H1 (cell line): Measurements from ENCODE around the gene ARID2. TPM values are rescaled to one million over a fixed set of nuclear protein-coding genes. Genes with fewer than 3 reads are reported as not detected.

Source experiments
- CTCF ChIA-PET: fragments of 300-600 bp; sonication (Branson Sonifier 250); formaldehyde crosslinking; loops from one replicate; lab custom pipeline; 2021; ENCODE audit not compliant: partially characterized antibody; lab: Charles Lee
- POLR2A ChIA-PET: fragments of 300-600 bp; sonication (Branson Sonifier 250); formaldehyde crosslinking; loops from one replicate; lab custom pipeline; 2021; ENCODE audit warnings: inconsistent platforms; ENCODE audit not compliant: partially characterized antibody; lab: Charles Lee
- DNase-seq, 2 experiments: peaks; one replicate each; pipeline versions ENCODE4 v3.0.0 to v3.0.0-alpha.2; 2010 to 2022; ENCODE audit warnings: low spot score in 2 of 2, low read depth in 1 of 2, mixed read lengths in 1 of 2
- FAIRE-seq: peaks from 2 replicates; lab custom pipeline; 2011; peaks lifted over from hg19 to GRCh38; lab: Jason Lieb, UNC
- H2AFZ ChIP-seq: 2 replicates; pipeline ENCODE4 v1.8.1; 2012; ENCODE audit warnings: low read length, inconsistent platforms
- H2AK5ac ChIP-seq: 2 replicates; pipeline ENCODE4 v1.6.1; 2013; ENCODE audit warnings: low read depth, low read length
- H2BK120ac ChIP-seq: replicated peaks from 2 replicates; pipeline ENCODE3; 2013; ENCODE audit warnings: low read depth, low read length, inconsistent platforms
- H2BK12ac ChIP-seq: 2 replicates; pipeline ENCODE4 v1.6.1; 2013; ENCODE audit warnings: low read depth, low read length
- H2BK15ac ChIP-seq: 2 replicates; pipeline ENCODE4 v1.6.1; 2013; ENCODE audit warnings: low read length
- H2BK20ac ChIP-seq: 2 replicates; pipeline ENCODE4 v1.6.1; 2013; ENCODE audit warnings: low read length
- H2BK5ac ChIP-seq: 2 replicates; pipeline ENCODE4 v1.6.1; 2013; ENCODE audit warnings: low read depth, low read length
- H3K14ac ChIP-seq: 2 replicates; pipeline ENCODE4 v1.6.1; 2013; ENCODE audit warnings: inconsistent platforms; ENCODE audit not compliant: insufficient read length
- H3K18ac ChIP-seq: 2 replicates; pipeline ENCODE4 v1.6.1; 2013; ENCODE audit warnings: low read length; ENCODE audit errors: extremely low read depth
- H3K23ac ChIP-seq: 2 replicates; pipeline ENCODE4 v1.6.1; 2013; ENCODE audit warnings: inconsistent platforms; ENCODE audit not compliant: insufficient read length
- H3K23me2 ChIP-seq: 2 replicates; pipeline ENCODE4 v1.6.1; 2013; ENCODE audit warnings: low read depth, low read length
- H3K27ac ChIP-seq: 2 replicates; pipeline ENCODE4 v1.6.1; 2011; ENCODE audit warnings: low read depth, low read length, inconsistent platforms
- H3K27me3 ChIP-seq, 4 experiments: replicated peaks in 1 of 4; 1 replicate in 1 of 4; 2 replicates in 3 of 4; pipeline versions ENCODE4 v1.6.1 to v1.8.1; 2011 to 2013; ENCODE audit warnings: low read length in 3 of 4, mild to moderate bottlenecking in 3 of 4, inconsistent platforms in 2 of 4, mixed read lengths in 2 of 4, moderate library complexity in 1 of 4; ENCODE audit not compliant: control insufficient read depth in 3 of 4, insufficient read depth in 3 of 4; ENCODE audit errors: extremely low read depth in 1 of 4
- H3K36me3 ChIP-seq, 4 experiments: 2 replicates each; pipeline versions ENCODE4 v1.6.1 to v1.8.1; 2011 to 2013; ENCODE audit warnings: mild to moderate bottlenecking in 4 of 4, low read length in 3 of 4, moderate library complexity in 2 of 4, control low read depth in 1 of 4, inconsistent platforms in 1 of 4; ENCODE audit not compliant: insufficient read depth in 4 of 4, control insufficient read depth in 2 of 4
- H3K4ac ChIP-seq: replicated peaks from 2 replicates; pipeline ENCODE3; 2013; ENCODE audit warnings: low read length, low read depth, mixed read lengths, inconsistent platforms; ENCODE audit not compliant: insufficient read length
- H3K4me1 ChIP-seq, 4 experiments: replicated peaks in 1 of 4; 1 replicate in 1 of 4; 2 replicates in 3 of 4; pipeline versions ENCODE4 v1.6.1 to v1.8.1; 2011 to 2013; ENCODE audit warnings: low read length in 3 of 4, inconsistent platforms in 2 of 4, mixed read lengths in 1 of 4; ENCODE audit not compliant: insufficient read depth in 4 of 4, control insufficient read depth in 3 of 4
- H3K4me2 ChIP-seq, 2 experiments: 2 replicates each; pipeline versions ENCODE4 v1.6.1 to v1.8.1; 2011 to 2013; ENCODE audit warnings: low read depth in 2 of 2, low read length in 2 of 2, control low read depth in 1 of 2, inconsistent platforms in 1 of 2, mild to moderate bottlenecking in 1 of 2; ENCODE audit not compliant: insufficient read depth in 1 of 2
- H3K4me3 ChIP-seq, 4 experiments: fragments of 200-600, 300-600 bp in 1 of 4; sonication (generic), shearing (Covaris generic), sonication (Bioruptor Twin) in 1 of 4; 2 replicates each; pipeline versions ENCODE4 v1.5.1 to v1.8.1; 2011 to 2016; ENCODE audit warnings: low read length in 4 of 4, low read depth in 3 of 4, control low read depth in 2 of 4, inconsistent platforms in 2 of 4, mild to moderate bottlenecking in 2 of 4, mixed read lengths in 1 of 4, moderate library complexity in 1 of 4; ENCODE audit not compliant: insufficient read depth in 2 of 4; ENCODE audit errors: extremely low read depth in 1 of 4
- H3K56ac ChIP-seq: replicated peaks from 2 replicates; pipeline ENCODE3; 2013; ENCODE audit warnings: low read depth, mild to moderate bottlenecking, mixed read lengths, low read length, inconsistent platforms; ENCODE audit not compliant: insufficient read length
- H3K79me1 ChIP-seq: 2 replicates; pipeline ENCODE4 v1.6.1; 2013; ENCODE audit warnings: low read depth, low read length, control low read depth
- H3K79me2 ChIP-seq, 2 experiments: 2 replicates each; pipeline versions ENCODE4 v1.6.1 to v1.8.1; 2012 to 2013; ENCODE audit warnings: low read length in 2 of 2, mild to moderate bottlenecking in 2 of 2, inconsistent platforms in 1 of 2; ENCODE audit not compliant: insufficient read depth in 2 of 2, control insufficient read depth in 1 of 2
- H3K9ac ChIP-seq, 4 experiments: replicated peaks in 1 of 4; 1 replicate in 1 of 4; 2 replicates in 3 of 4; pipeline versions ENCODE4 v1.6.1 to v1.8.1; 2011 to 2013; ENCODE audit warnings: low read depth in 3 of 4, low read length in 3 of 4, control low read depth in 2 of 4, mild to moderate bottlenecking in 2 of 4, moderate library complexity in 2 of 4, inconsistent platforms in 1 of 4; ENCODE audit errors: extremely low read depth in 1 of 4
- H3K9me3 ChIP-seq, 2 experiments: 2 replicates each; pipeline versions ENCODE4 v1.6.1 to v1.8.1; 2012 to 2013; ENCODE audit warnings: mild to moderate bottlenecking in 2 of 2, moderate library complexity in 2 of 2, control low read depth in 1 of 2, inconsistent platforms in 1 of 2, low read depth in 1 of 2, low read length in 1 of 2, mixed read lengths in 1 of 2; ENCODE audit not compliant: insufficient read depth in 2 of 2
- H4K20me1 ChIP-seq, 2 experiments: replicated peaks in 1 of 2; 2 replicates each; pipeline versions ENCODE3 to v1.8.1; 2011 to 2013; ENCODE audit warnings: inconsistent platforms in 2 of 2, low read length in 2 of 2, mild to moderate bottlenecking in 1 of 2; ENCODE audit not compliant: insufficient read depth in 2 of 2, control insufficient read depth in 1 of 2
- H4K5ac ChIP-seq: 2 replicates; pipeline ENCODE4 v1.6.1; 2013; ENCODE audit warnings: low read length, low read depth, mixed read lengths, inconsistent platforms; ENCODE audit not compliant: insufficient read length
- H4K8ac ChIP-seq: 2 replicates; pipeline ENCODE4 v1.8.0; 2013; ENCODE audit warnings: mild to moderate bottlenecking, moderate library complexity, low read length, inconsistent platforms; ENCODE audit not compliant: insufficient read depth; ENCODE audit errors: extremely low read depth
- H4K91ac ChIP-seq: replicated peaks from 2 replicates; pipeline ENCODE3; 2013; ENCODE audit warnings: low read length, mixed read lengths, inconsistent platforms; ENCODE audit not compliant: insufficient read length
- BCL11A ChIP-seq, 2 experiments: IDR thresholded peaks; one replicate each; pipeline ENCODE4 v1.6.1; 2011; ENCODE audit warnings: low read depth in 2 of 2, low read length in 2 of 2, mild to moderate bottlenecking in 2 of 2
- BRCA1 ChIP-seq: IDR thresholded peaks from 2 replicates; pipeline ENCODE4 v1.6.1; 2012; ENCODE audit warnings: low read depth, low read length, improper control_type of control experiment
- CBX8 ChIP-seq: fragments of 300-800, 300-1000 bp; sonication (generic); IDR thresholded peaks from 2 replicates; pipeline ENCODE4 v1.7.1; 2016; ENCODE audit warnings: low read depth, low read length, borderline replicate concordance
- CHD1 ChIP-seq: IDR thresholded peaks from 2 replicates; pipeline ENCODE4 v1.6.1; 2012; ENCODE audit warnings: low read depth, low read length, improper control_type of control experiment
- CREB1 ChIP-seq: IDR thresholded peaks from 2 replicates; pipeline ENCODE4 v1.6.1; 2012; ENCODE audit warnings: inconsistent platforms
- CTBP2 ChIP-seq: IDR thresholded peaks from 2 replicates; pipeline ENCODE4 v1.7.0; 2011; ENCODE audit warnings: borderline replicate concordance, mild to moderate bottlenecking, moderate library complexity, mixed read lengths, low read length; ENCODE audit not compliant: insufficient read depth, insufficient read length
- JUND ChIP-seq: IDR thresholded peaks from 2 replicates; pipeline ENCODE4 v1.6.1; 2011; ENCODE audit warnings: mild to moderate bottlenecking, improper control_type of control experiment, low read length
- KDM5A ChIP-seq: fragments of 200-600 bp; IDR thresholded peaks from 2 replicates; pipeline ENCODE4 v1.7.1; 2012; ENCODE audit warnings: mild to moderate bottlenecking, low read length, inconsistent platforms, mixed read lengths
- POLR2AphosphoS5 ChIP-seq: IDR thresholded peaks from 2 replicates; pipeline ENCODE4 v1.6.1; 2011; ENCODE audit warnings: low read depth, low read length
- POU5F1 ChIP-seq: IDR thresholded peaks from 2 replicates; pipeline ENCODE4 v1.6.1; 2011; ENCODE audit warnings: low read depth, mild to moderate bottlenecking, low read length, moderate library complexity
- RAD21 ChIP-seq, 2 experiments: IDR thresholded peaks in 1 of 2; conservative IDR thresholded peaks in 1 of 2; 2 replicates each; pipeline ENCODE4 v1.6.1; 2011; ENCODE audit warnings: low read depth in 2 of 2, low read length in 2 of 2, improper control_type of control experiment in 1 of 2, inconsistent platforms in 1 of 2, mild to moderate bottlenecking in 1 of 2, moderate library complexity in 1 of 2
- RXRA ChIP-seq: IDR thresholded peaks from 2 replicates; pipeline ENCODE4 v1.6.1; 2011; ENCODE audit warnings: low read depth, mild to moderate bottlenecking, low read length, moderate library complexity; ENCODE audit not compliant: insufficient read depth
- SIRT6 ChIP-seq: IDR thresholded peaks from one replicate; pipeline ENCODE4 v1.7.1; 2012; ENCODE audit warnings: low read length, inconsistent platforms
- TAF1 ChIP-seq: IDR thresholded peaks from 2 replicates; pipeline ENCODE4 v1.6.1; 2011; ENCODE audit warnings: mild to moderate bottlenecking, low read depth, low read length
- TBP ChIP-seq: IDR thresholded peaks from 2 replicates; pipeline ENCODE4 v1.6.1; 2011; ENCODE audit warnings: low read depth, low read length, improper control_type of control experiment
- TEAD4 ChIP-seq: IDR thresholded peaks from 2 replicates; pipeline ENCODE4 v1.6.1; 2012; ENCODE audit warnings: low read depth, low read length, inconsistent platforms, mixed read lengths
- polyA plus RNA-seq, 7 experiments: library from polyadenylated mRNA; depleted of rRNA in 3 of 7; stranded (reverse) in 5 of 7; unstranded in 2 of 7; fragments of >200 nt in 5 of 7; fragments of 200-250 nt in 2 of 7; gene quantifications; 1 replicate in 5 of 7; 2 replicates in 1 of 7; 4 replicates in 1 of 7; pipeline versions ENCODE4 v1.2.1 to v1.2.3, GENCODE V29; 2011 to 2013; ENCODE audit warnings: missing spikeins in 2 of 7, mixed read lengths in 2 of 7
- total RNA-seq: library from RNA; stranded (reverse); fragmentation: NEBNext Ultra II Directional; extraction: Animal tissue kit (Norgen Biotek cat#: 25700); gene quantifications from 2 replicates; pipeline ENCODE4 v1.2.1, GENCODE V29; 2021

The ARID2 gene
- total and polyA plus RNA-seq, 2 of the 8 experiments (the other 6 are each of a cell fraction or from before 2014, with no cell fraction given): 32.0 to 45.2 TPM

DNA sequence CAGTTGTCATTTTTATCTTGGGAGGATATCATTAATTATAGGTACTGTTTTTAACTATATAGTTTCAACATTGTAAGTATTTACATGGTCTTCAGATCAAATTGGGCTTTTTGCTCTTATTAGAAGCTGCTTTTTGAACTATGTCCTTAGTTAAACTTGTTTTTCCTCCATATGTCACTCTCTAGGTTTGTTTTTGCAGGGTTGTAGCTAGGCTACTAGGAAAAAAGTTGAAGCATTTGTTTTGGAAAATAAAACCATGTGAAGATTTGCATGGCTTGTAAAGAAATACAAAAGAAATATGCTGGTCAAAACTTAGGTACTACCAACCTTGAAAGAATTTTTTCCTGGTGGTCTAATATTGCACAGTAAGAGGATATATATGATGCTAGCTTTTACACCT is 3.4 kb downstream of the ARID2 start:
- DNase-seq: no peak
- no peak for FAIRE-seq
- Histone ChIP-seq H2AFZ (no peak overlapping the region), H3K23me2 (peaks cover 6% of the 10 kb centered on the region), H2AK5ac (no peak overlapping the region), H3K56ac (no peak overlapping the region), H3K27ac (no peak overlapping the region), H3K4ac (no peak overlapping the region), H3K18ac (no peak overlapping the region; the same call in 1 of the 2 replicates), H3K14ac (no peak overlapping the region), H2BK20ac (no peak overlapping the region), H3K27me3 (no peaks in the 10 kb centered on the region), H3K4me2 (peak overlapping the region in 1 of 2 experiments; percentile 59), H4K5ac (peak overlapping the region; percentile 60), H3K9me3 (peaks cover 0 to 10% of the 10 kb centered on the region in 2 experiments; a peak in 3 of 4 replicates), H3K23ac (no peak overlapping the region), H2BK120ac (no peak overlapping the region), H3K79me1 (no peaks in the 10 kb centered on the region), H4K20me1 (no peaks in the 10 kb centered on the region), H2BK5ac (no peak overlapping the region), H2BK12ac (no peak overlapping the region), H3K9ac (no peak overlapping the region), H3K4me3 (peak overlapping the region in 1 of 4 experiments; percentile 92; a peak in 2 of 8 replicates), H3K79me2 (peaks cover 17 to 72% of the 10 kb centered on the region in 2 experiments; a peak in 3 of 4 replicates), H3K4me1 (no peaks in the 10 kb centered on the region; a peak in 1 of 7 replicates), H2BK15ac (no peak overlapping the region), H4K8ac (no peak overlapping the region), H3K36me3 (peaks cover 0 to 26% (median 6%) of the 10 kb centered on the region in 4 experiments; a peak in 4 of 8 replicates), H4K91ac (no peak overlapping the region)
- POLR2A ChIA-PET: interaction anchor here (0.6 to 1.1 kb wide), 2 partner anchors 94 to 161 kb away, joined by 3 read pairs; no protein-coding TSS in a partner anchor
- CTCF ChIA-PET: interaction anchor here (1.1 kb wide), 1 partner anchor 10 kb away, joined by 3 read pairs; no protein-coding TSS in a partner anchor
- TF ChIP-seq CBX8: no peak
- TF ChIP-seq RAD21 (IDR thresholded peaks at IDR 0.05 in 1 of 2, conservative IDR thresholded peaks at IDR 0.05 in 1 of 2; ENCODE audit: low read depth in 2 of 2, low read length in 2 of 2): no peak
- no peak for TF ChIP-seq TBP
- no peak for TF ChIP-seq SIRT6
- no peak for TF ChIP-seq POU5F1
- TF ChIP-seq TAF1: no peak
- TF ChIP-seq POLR2AphosphoS5: no peak
- TF ChIP-seq TEAD4: no peak
- TF ChIP-seq CREB1: no peak
- no peak for TF ChIP-seq BRCA1
- TF ChIP-seq JUND: no peak
- TF ChIP-seq RXRA: no peak
- TF ChIP-seq BCL11A (IDR thresholded peaks at IDR 0.05; ENCODE audit: low read depth in 2 of 2, low read length in 2 of 2): no peak
- TF ChIP-seq CTBP2: no peak
- TF ChIP-seq CHD1: no peak
- no peak for TF ChIP-seq KDM5A
